Fibroblast of villous mesenchyme (primary cell): ENCODE data around the gene FOXA2. TPM values are rescaled to one million over a fixed set of nuclear protein-coding genes. Genes with fewer than 3 reads are reported as not detected.
"Not testable (repeated sequence)": the region's sequence is repeated elsewhere in the genome, so short reads cannot be mapped to it uniquely, and the experiment has no call there.

Experiments used
- DNase-seq: peaks from one replicate; pipeline ENCODE4 v3.0.0-alpha.2; 2010; ENCODE audit warnings: low read depth
- H3K4me3 ChIP-seq: 2 replicates; pipeline ENCODE4 v1.5.1; 2011; ENCODE audit warnings: low read depth, mild to moderate bottlenecking, low read length
- CTCF ChIP-seq: IDR thresholded peaks from 2 replicates; pipeline ENCODE4 v1.5.1; 2012; ENCODE audit warnings: low read depth, mild to moderate bottlenecking, low read length; ENCODE audit not compliant: insufficient read depth
- total RNA-seq: library from RNA; depleted of rRNA; stranded (reverse); fragments of >200 nt; gene quantifications from 2 replicates; pipeline ENCODE4 v1.2.3, GENCODE V29; 2012

FOXA2 gene
- total RNA-seq, 1 donor = not detected

- no peak for DNase-seq
- no peak for TF ChIP-seq CTCF
- H3K4me3 ChIP-seq = no peak overlapping the region
Measured at GRCh38 chr20:22555791-22556564, 28.4 kb downstream of the FOXA2 start.

- no peak overlapping the region for H3K4me3 ChIP-seq
- no peak for TF ChIP-seq CTCF
- no peak for DNase-seq
Measured at GRCh38 chr20:22554391-22554790, 30.0 kb downstream of the FOXA2 start.

GRCh38 chr20:22550514-22550913 is 33.9 kb downstream of the FOXA2 start:
- not testable (repeated sequence) for H3K4me3 ChIP-seq, DNase-seq

- no peak overlapping the region for H3K4me3 ChIP-seq
- DNase-seq = no peak
- no peak for TF ChIP-seq CTCF
Measured at GRCh38 chr20:22548040-22548439, 36.3 kb downstream of the FOXA2 start.

- no peak overlapping the region for H3K4me3 ChIP-seq
- DNase-seq = no peak
- TF ChIP-seq CTCF = no peak
Measured at GRCh38 chr20:22546344-22546743, 38.0 kb downstream of the FOXA2 start.

GRCh38 chr20:22545045-22545444 is 39.3 kb downstream of the FOXA2 start:
- H3K4me3 ChIP-seq = no peak overlapping the region
- no peak for TF ChIP-seq CTCF
- no peak for DNase-seq

- TF ChIP-seq CTCF = no peak
Measured at GRCh38 chr20:22544462-22544861, 39.9 kb downstream of the FOXA2 start.

More at GRCh38 chr20:22544462-22544861, 39.9 kb downstream of the FOXA2 start:
- no peak for DNase-seq
- no peak overlapping the region for H3K4me3 ChIP-seq
